HepG2 (cell line): Measurements from ENCODE around the gene MPIG6B. TPM values are rescaled to one million over a fixed set of nuclear protein-coding genes. Genes with fewer than 3 reads are reported as not detected.

Experiments
- E2F1 ChIP-seq: sonication (generic); formaldehyde crosslinking; IDR thresholded peaks from 2 replicates; pipeline ENCODE4 v1.5.0; 2020; ENCODE audit warnings: missing genetic modification reagents
- ETS1 ChIP-seq: sonication (generic); formaldehyde crosslinking; IDR thresholded peaks from 2 replicates; pipeline ENCODE4 v1.4.0; 2020; ENCODE audit warnings: missing genetic modification reagents
- FLYWCH1 ChIP-seq: sonication (generic); formaldehyde crosslinking; IDR thresholded peaks from 2 replicates; pipeline ENCODE4 v1.8.1; 2023; ENCODE audit warnings: mild to moderate bottlenecking, missing genetic modification reagents
- KAT8 ChIP-seq: IDR thresholded peaks from 2 replicates; pipeline ENCODE4 v1.6.1; 2016; ENCODE audit warnings: missing genetic modification reagents, missing compliant biosample characterization
- SMC3 ChIP-seq: IDR thresholded peaks from 2 replicates; pipeline ENCODE4 v1.6.1; 2011; ENCODE audit warnings: low read length, improper control_type of control experiment
- TBX3 ChIP-seq: fragments of 450-650 bp; IDR thresholded peaks from 2 replicates; pipeline ENCODE4 v1.6.1; 2017; ENCODE audit warnings: antibody characterized with exemption, mild to moderate bottlenecking, inconsistent platforms, borderline replicate concordance
- ZNF207 ChIP-seq: fragments of 450-650 bp; IDR thresholded peaks from 2 replicates; pipeline ENCODE4 v1.6.1; 2016; ENCODE audit warnings: antibody characterized with exemption, borderline replicate concordance
- ZNF724P ChIP-seq: sonication (generic); formaldehyde crosslinking; IDR thresholded peaks from 2 replicates; pipeline ENCODE4 v1.8.0; 2022; ENCODE audit warnings: missing genetic modification reagents, borderline replicate concordance
- polyA plus RNA-seq, 8 experiments: library from polyadenylated mRNA; depleted of rRNA in 3 of 8; stranded (reverse) in 7 of 8; unstranded in 1 of 8; fragments of >200 nt; fragmentation: Illumina TruSeq in 4 of 8; extraction: Trizol in 4 of 8; gene quantifications; 2 replicates each; pipeline versions ENCODE4 v1.2.1 to v1.2.3, GENCODE V29; 2011 to 2016; ENCODE audit warnings: low read depth in 4 of 8, missing spikeins in 1 of 8, mixed read lengths in 1 of 8; ENCODE audit not compliant: insufficient read depth in 1 of 8
- total RNA-seq, 5 experiments: library from RNA; depleted of rRNA; stranded (reverse); fragments of >200 nt; fragmentation: Illumina TruSeq; extraction: Trizol; gene quantifications; 2 replicates each; pipeline ENCODE4 v1.2.3, GENCODE V29; 2016; ENCODE audit warnings: low read depth in 1 of 5
- TF ChIP-seq, protein P1 (sequence below): sonication (generic); formaldehyde crosslinking; IDR thresholded peaks from 2 replicates; pipeline ENCODE4 v1.4.0; 2020; ENCODE audit warnings: missing genetic modification reagents
- TF ChIP-seq, protein P2 (sequence below): sonication (generic); formaldehyde crosslinking; IDR thresholded peaks from 2 replicates; pipeline ENCODE4 v1.4.0; 2020; ENCODE audit warnings: missing genetic modification reagents, mild to moderate bottlenecking, borderline replicate concordance
- TF ChIP-seq, protein P3 (sequence below): sonication (generic); formaldehyde crosslinking; IDR thresholded peaks from 2 replicates; pipeline ENCODE4 v1.5.1; 2020; ENCODE audit warnings: mild to moderate bottlenecking, missing genetic modification reagents, borderline replicate concordance
- TF ChIP-seq, protein P4 (sequence below): sonication (generic); formaldehyde crosslinking; IDR thresholded peaks from 2 replicates; pipeline ENCODE4 v1.8.0; 2022; ENCODE audit warnings: low read depth, missing genetic modification reagents

Gene MPIG6B
- total and polyA plus RNA-seq, 2 of the 13 experiments (the other 11 are each of a cell fraction or from before 2014, with no cell fraction given): not detected

DNA sequence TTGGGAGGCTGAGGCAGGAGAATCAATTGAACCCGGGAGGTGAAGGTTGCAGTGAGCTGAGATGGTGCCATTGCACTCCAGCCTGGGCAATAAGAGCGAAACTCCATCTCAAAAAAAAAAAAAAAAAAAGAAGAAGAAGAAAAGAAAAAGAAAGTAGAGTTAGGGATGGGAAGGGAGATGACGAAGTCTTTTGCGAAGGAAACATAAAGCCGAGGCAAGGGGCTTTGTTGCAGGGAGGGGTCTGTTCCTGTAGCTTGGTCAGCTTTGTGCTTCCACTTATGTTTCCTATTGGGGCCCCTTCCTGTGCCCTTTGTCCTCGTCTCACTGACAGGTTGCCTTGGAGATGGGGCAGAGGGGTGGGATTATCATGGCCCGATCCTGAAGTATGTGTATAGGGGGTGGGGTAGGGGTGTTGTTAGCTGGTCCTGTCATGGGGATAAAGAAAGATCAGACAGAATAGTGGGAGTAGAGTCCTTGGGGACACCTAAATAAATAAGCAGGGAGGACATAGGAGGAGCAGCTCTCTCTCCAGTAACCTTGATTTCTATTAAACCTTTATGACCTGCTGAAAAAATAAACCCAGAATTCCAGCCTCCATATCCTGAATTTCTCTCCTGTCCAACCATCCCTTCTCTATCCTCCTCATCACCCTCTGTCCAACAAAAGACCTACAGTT lies 14.3 kb downstream of the MPIG6B start (continued):
- TF ChIP-seq, protein P1, sequence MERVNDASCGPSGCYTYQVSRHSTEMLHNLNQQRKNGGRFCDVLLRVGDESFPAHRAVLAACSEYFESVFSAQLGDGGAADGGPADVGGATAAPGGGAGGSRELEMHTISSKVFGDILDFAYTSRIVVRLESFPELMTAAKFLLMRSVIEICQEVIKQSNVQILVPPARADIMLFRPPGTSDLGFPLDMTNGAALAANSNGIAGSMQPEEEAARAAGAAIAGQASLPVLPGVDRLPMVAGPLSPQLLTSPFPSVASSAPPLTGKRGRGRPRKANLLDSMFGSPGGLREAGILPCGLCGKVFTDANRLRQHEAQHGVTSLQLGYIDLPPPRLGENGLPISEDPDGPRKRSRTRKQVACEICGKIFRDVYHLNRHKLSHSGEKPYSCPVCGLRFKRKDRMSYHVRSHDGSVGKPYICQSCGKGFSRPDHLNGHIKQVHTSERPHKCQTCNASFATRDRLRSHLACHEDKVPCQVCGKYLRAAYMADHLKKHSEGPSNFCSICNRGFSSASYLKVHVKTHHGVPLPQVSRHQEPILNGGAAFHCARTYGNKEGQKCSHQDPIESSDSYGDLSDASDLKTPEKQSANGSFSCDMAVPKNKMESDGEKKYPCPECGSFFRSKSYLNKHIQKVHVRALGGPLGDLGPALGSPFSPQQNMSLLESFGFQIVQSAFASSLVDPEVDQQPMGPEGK (CRISPR knock-in tag): peak; percentile 97
- TF ChIP-seq TBX3: peak; percentile 57; the same call in 1 of the 2 replicates
- TF ChIP-seq ZNF724P (CRISPR knock-in tag): 0 out of 2 replicates have a peak, but pooled peaks have one; percentile 42
- TF ChIP-seq ZNF207: no peak
- no peak for TF ChIP-seq FLYWCH1 (CRISPR knock-in tag)
- no peak; the same call in 1 of the 2 replicates for TF ChIP-seq E2F1 (CRISPR knock-in tag)
- TF ChIP-seq, protein P2, sequence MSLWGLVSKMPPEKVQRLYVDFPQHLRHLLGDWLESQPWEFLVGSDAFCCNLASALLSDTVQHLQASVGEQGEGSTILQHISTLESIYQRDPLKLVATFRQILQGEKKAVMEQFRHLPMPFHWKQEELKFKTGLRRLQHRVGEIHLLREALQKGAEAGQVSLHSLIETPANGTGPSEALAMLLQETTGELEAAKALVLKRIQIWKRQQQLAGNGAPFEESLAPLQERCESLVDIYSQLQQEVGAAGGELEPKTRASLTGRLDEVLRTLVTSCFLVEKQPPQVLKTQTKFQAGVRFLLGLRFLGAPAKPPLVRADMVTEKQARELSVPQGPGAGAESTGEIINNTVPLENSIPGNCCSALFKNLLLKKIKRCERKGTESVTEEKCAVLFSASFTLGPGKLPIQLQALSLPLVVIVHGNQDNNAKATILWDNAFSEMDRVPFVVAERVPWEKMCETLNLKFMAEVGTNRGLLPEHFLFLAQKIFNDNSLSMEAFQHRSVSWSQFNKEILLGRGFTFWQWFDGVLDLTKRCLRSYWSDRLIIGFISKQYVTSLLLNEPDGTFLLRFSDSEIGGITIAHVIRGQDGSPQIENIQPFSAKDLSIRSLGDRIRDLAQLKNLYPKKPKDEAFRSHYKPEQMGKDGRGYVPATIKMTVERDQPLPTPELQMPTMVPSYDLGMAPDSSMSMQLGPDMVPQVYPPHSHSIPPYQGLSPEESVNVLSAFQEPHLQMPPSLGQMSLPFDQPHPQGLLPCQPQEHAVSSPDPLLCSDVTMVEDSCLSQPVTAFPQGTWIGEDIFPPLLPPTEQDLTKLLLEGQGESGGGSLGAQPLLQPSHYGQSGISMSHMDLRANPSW: no peak
- TF ChIP-seq, protein P3, sequence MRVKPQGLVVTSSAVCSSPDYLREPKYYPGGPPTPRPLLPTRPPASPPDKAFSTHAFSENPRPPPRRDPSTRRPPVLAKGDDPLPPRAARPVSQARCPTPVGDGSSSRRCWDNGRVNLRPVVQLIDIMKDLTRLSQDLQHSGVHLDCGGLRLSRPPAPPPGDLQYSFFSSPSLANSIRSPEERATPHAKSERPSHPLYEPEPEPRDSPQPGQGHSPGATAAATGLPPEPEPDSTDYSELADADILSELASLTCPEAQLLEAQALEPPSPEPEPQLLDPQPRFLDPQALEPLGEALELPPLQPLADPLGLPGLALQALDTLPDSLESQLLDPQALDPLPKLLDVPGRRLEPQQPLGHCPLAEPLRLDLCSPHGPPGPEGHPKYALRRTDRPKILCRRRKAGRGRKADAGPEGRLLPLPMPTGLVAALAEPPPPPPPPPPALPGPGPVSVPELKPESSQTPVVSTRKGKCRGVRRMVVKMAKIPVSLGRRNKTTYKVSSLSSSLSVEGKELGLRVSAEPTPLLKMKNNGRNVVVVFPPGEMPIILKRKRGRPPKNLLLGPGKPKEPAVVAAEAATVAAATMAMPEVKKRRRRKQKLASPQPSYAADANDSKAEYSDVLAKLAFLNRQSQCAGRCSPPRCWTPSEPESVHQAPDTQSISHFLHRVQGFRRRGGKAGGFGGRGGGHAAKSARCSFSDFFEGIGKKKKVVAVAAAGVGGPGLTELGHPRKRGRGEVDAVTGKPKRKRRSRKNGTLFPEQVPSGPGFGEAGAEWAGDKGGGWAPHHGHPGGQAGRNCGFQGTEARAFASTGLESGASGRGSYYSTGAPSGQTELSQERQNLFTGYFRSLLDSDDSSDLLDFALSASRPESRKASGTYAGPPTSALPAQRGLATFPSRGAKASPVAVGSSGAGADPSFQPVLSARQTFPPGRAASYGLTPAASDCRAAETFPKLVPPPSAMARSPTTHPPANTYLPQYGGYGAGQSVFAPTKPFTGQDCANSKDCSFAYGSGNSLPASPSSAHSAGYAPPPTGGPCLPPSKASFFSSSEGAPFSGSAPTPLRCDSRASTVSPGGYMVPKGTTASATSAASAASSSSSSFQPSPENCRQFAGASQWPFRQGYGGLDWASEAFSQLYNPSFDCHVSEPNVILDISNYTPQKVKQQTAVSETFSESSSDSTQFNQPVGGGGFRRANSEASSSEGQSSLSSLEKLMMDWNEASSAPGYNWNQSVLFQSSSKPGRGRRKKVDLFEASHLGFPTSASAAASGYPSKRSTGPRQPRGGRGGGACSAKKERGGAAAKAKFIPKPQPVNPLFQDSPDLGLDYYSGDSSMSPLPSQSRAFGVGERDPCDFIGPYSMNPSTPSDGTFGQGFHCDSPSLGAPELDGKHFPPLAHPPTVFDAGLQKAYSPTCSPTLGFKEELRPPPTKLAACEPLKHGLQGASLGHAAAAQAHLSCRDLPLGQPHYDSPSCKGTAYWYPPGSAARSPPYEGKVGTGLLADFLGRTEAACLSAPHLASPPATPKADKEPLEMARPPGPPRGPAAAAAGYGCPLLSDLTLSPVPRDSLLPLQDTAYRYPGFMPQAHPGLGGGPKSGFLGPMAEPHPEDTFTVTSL (CRISPR knock-in tag): peak; percentile 69; the same call in 1 of the 2 replicates
- 0 out of 2 replicates have a peak, but pooled peaks have one; percentile 53 for TF ChIP-seq ETS1 (CRISPR knock-in tag)
- TF ChIP-seq SMC3: peak; percentile 48; the same call in 1 of the 2 replicates
- TF ChIP-seq, protein P4, sequence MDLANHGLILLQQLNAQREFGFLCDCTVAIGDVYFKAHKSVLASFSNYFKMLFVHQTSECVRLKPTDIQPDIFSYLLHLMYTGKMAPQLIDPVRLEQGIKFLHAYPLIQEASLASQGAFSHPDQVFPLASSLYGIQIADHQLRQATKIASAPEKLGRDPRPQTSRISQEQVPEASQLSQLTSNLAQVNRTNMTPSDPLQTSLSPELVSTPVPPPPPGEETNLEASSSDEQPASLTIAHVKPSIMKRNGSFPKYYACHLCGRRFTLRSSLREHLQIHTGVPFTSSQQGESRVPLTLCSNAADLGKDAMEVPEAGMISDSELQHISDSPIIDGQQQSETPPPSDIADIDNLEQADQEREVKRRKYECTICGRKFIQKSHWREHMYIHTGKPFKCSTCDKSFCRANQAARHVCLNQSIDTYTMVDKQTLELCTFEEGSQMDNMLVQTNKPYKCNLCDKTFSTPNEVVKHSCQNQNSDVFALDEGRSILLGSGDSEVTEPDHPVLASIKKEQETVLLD: no peak
- no peak; the same call in 1 of the 2 replicates for TF ChIP-seq KAT8 (CRISPR knock-in tag)
